PC-9 (cell line): Measurements from ENCODE around the gene CGB7.

Source experiments
- EZH2 ChIP-seq: fragments of 200-600 bp; sonication (generic); IDR thresholded peaks from 2 replicates; pipeline ENCODE4 v1.8.0; 2017; ENCODE audit warnings: antibody characterized with exemption, low read depth
- TF ChIP-seq, protein P1 (sequence below): fragments of 200-600 bp; sonication (generic); conservative IDR thresholded peaks from 2 replicates; pipeline ENCODE4 v1.6.1; 2017; ENCODE audit warnings: mixed run types, antibody characterized with exemption, mild to moderate bottlenecking, moderate library complexity

GRCh38 chr19:49042177-49042576, 15.4 kb downstream of the CGB7 start:
- no peak for TF ChIP-seq EZH2
- TF ChIP-seq, protein P1, sequence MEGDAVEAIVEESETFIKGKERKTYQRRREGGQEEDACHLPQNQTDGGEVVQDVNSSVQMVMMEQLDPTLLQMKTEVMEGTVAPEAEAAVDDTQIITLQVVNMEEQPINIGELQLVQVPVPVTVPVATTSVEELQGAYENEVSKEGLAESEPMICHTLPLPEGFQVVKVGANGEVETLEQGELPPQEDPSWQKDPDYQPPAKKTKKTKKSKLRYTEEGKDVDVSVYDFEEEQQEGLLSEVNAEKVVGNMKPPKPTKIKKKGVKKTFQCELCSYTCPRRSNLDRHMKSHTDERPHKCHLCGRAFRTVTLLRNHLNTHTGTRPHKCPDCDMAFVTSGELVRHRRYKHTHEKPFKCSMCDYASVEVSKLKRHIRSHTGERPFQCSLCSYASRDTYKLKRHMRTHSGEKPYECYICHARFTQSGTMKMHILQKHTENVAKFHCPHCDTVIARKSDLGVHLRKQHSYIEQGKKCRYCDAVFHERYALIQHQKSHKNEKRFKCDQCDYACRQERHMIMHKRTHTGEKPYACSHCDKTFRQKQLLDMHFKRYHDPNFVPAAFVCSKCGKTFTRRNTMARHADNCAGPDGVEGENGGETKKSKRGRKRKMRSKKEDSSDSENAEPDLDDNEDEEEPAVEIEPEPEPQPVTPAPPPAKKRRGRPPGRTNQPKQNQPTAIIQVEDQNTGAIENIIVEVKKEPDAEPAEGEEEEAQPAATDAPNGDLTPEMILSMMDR, result no peak
